GM11168 (cell line): ENCODE measurements around the gene CPEB3.
"Not testable (repeated sequence)": the region's sequence is repeated elsewhere in the genome, so short reads cannot be mapped to it uniquely, and the experiment has no call there.

Source experiments
- in situ Hi-C: fragments of 300-500 bp; cut with MboI; formaldehyde crosslinking; loops from one replicate; pipeline ENCODE4 v1.12.0; 2022; ENCODE audit warnings: low sequenced_read_pairs; ENCODE audit not compliant: unreplicated experiment

CPEB3 gene

GRCh38 chr10:92218569-92218968, 72.3 kb downstream of the CPEB3 start:
- in situ Hi-C loops = no loop called here

- in situ Hi-C loops = not testable (repeated sequence)
These were observed 74.3 kb downstream of the CPEB3 start for GRCh38 chr10:92216608-92217007.

GRCh38 chr10:92215222-92215621, 75.7 kb downstream of the CPEB3 start:
- in situ Hi-C loops = not testable (repeated sequence)

GRCh38 chr10:92213049-92213448, 77.8 kb downstream of the CPEB3 start:
- in situ Hi-C loops = no loop called here

- in situ Hi-C loops = no loop called here
These were observed 82.1 kb downstream of the CPEB3 start for GRCh38 chr10:92208736-92209135.

- in situ Hi-C loops = no loop called here
These were observed 82.6 kb downstream of the CPEB3 start for GRCh38 chr10:92208157-92208720.

- in situ Hi-C loops = no loop called here
These were observed 83.8 kb downstream of the CPEB3 start for GRCh38 chr10:92207061-92207460.

- in situ Hi-C loops = no loop called here
These were observed 86.8 kb downstream of the CPEB3 start for GRCh38 chr10:92203919-92204623.

GRCh38 chr10:92202536-92202935, 88.3 kb downstream of the CPEB3 start:
- in situ Hi-C loops = no loop called here

- in situ Hi-C loops = no loop called here
These were observed 90.3 kb downstream of the CPEB3 start for GRCh38 chr10:92200564-92200963.

GRCh38 chr10:92187101-92187500, 103.8 kb downstream of the CPEB3 start:
- in situ Hi-C loops = no loop called here

GRCh38 chr10:92184977-92185376, 105.9 kb downstream of the CPEB3 start:
- in situ Hi-C loops = no loop called here

- in situ Hi-C loops = no loop called here
These were observed 107.7 kb downstream of the CPEB3 start for GRCh38 chr10:92183199-92183598.

GRCh38 chr10:92181575-92181974, 109.3 kb downstream of the CPEB3 start:
- in situ Hi-C loops = no loop called here

GRCh38 chr10:92180399-92180798, 110.5 kb downstream of the CPEB3 start:
- in situ Hi-C loops = no loop called here

GRCh38 chr10:92177546-92177945, 113.3 kb downstream of the CPEB3 start:
- in situ Hi-C loops = no loop called here

GRCh38 chr10:92175164-92175563, 115.7 kb downstream of the CPEB3 start:
- in situ Hi-C loops = no loop called here

- in situ Hi-C loops = no loop called here
These were observed 116.9 kb downstream of the CPEB3 start for GRCh38 chr10:92173996-92174395.

- in situ Hi-C loops = no loop called here
These were observed 126.7 kb downstream of the CPEB3 start for GRCh38 chr10:92164036-92164696.

- in situ Hi-C loops = no loop called here
These were observed 128.3 kb downstream of the CPEB3 start for GRCh38 chr10:92162541-92162940.

- in situ Hi-C loops = no loop called here
These were observed 133.8 kb downstream of the CPEB3 start for GRCh38 chr10:92156874-92157773.
